Ishikawa (cell line): ENCODE data around the gene RNU5B-1.

Experiments
- CEBPB ChIP-seq: IDR thresholded peaks from 2 replicates; pipeline ENCODE4 v1.6.1; 2012
- CREB1 ChIP-seq: IDR thresholded peaks from 2 replicates; pipeline ENCODE4 v1.6.1; 2012; ENCODE audit warnings: low read depth
- EGR1 ChIP-seq: IDR thresholded peaks from 2 replicates; pipeline ENCODE4 v1.6.1; 2012
- EP300 ChIP-seq: IDR thresholded peaks from 2 replicates; pipeline ENCODE4 v1.6.1; 2012; ENCODE audit warnings: borderline replicate concordance
- FOXM1 ChIP-seq: IDR thresholded peaks from 2 replicates; pipeline ENCODE4 v1.6.1; 2012; ENCODE audit warnings: low read depth, borderline replicate concordance
- NFIC ChIP-seq: IDR thresholded peaks from 2 replicates; pipeline ENCODE4 v1.6.1; 2012
- RAD21 ChIP-seq: IDR thresholded peaks from 2 replicates; pipeline ENCODE4 v1.6.1; 2012; ENCODE audit warnings: low read depth
- TAF1 ChIP-seq: IDR thresholded peaks from 2 replicates; pipeline ENCODE4 v1.6.1; 2012; ENCODE audit warnings: low read depth, mild to moderate bottlenecking
- TCF12 ChIP-seq: IDR thresholded peaks from 2 replicates; pipeline ENCODE4 v1.6.1; 2012; ENCODE audit warnings: low read depth
- TEAD4 ChIP-seq: IDR thresholded peaks from 2 replicates; pipeline ENCODE4 v1.6.1; 2012
- YY1 ChIP-seq: IDR thresholded peaks from 2 replicates; pipeline ENCODE4 v1.6.1; 2012; ENCODE audit warnings: low read depth
- ZBTB7A ChIP-seq: IDR thresholded peaks from 2 replicates; pipeline ENCODE4 v1.6.1; 2012; ENCODE audit warnings: low read depth
- TF ChIP-seq, protein P1 (sequence below): IDR thresholded peaks from 2 replicates; pipeline ENCODE4 v1.6.1; 2012
- TF ChIP-seq, protein P2 (sequence below): IDR thresholded peaks from 2 replicates; pipeline ENCODE4 v1.6.1; 2012; ENCODE audit warnings: low read depth, mild to moderate bottlenecking
- TF ChIP-seq, protein P3 (sequence below): IDR thresholded peaks from 2 replicates; pipeline ENCODE4 v1.6.1; 2012

The RNU5B-1 gene

DNA sequence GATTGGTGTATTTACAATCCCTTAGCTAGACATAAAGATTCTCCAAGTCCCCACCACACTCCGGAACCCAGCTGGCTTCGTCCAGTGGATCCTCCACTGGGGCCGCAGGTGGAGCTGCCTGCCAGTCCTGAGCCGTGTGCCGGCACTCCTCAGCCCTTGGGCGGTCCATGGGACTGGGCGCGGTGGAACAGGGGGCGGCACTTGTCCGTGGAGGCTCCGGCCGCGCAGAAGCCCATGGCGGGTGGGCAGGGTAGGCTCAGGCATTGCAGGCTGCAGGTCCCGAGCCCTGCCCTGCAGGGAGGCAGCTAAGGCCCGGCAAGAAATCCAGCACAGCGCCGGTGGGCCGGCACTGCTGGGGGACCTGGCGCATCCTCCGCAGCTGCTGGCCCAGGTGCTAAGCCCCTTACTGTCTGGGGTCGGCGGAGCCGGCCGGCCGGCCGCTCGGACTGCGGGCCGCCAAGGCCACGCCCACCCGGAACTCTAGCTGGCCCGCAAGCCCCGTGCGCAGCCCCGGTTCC, 3.5 kb upstream of the RNU5B-1 start:
- no peak for TF ChIP-seq CREB1
- no peak for TF ChIP-seq NFIC
- TF ChIP-seq, protein P1, sequence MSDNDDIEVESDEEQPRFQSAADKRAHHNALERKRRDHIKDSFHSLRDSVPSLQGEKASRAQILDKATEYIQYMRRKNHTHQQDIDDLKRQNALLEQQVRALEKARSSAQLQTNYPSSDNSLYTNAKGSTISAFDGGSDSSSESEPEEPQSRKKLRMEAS = no peak
- TF ChIP-seq, protein P2, sequence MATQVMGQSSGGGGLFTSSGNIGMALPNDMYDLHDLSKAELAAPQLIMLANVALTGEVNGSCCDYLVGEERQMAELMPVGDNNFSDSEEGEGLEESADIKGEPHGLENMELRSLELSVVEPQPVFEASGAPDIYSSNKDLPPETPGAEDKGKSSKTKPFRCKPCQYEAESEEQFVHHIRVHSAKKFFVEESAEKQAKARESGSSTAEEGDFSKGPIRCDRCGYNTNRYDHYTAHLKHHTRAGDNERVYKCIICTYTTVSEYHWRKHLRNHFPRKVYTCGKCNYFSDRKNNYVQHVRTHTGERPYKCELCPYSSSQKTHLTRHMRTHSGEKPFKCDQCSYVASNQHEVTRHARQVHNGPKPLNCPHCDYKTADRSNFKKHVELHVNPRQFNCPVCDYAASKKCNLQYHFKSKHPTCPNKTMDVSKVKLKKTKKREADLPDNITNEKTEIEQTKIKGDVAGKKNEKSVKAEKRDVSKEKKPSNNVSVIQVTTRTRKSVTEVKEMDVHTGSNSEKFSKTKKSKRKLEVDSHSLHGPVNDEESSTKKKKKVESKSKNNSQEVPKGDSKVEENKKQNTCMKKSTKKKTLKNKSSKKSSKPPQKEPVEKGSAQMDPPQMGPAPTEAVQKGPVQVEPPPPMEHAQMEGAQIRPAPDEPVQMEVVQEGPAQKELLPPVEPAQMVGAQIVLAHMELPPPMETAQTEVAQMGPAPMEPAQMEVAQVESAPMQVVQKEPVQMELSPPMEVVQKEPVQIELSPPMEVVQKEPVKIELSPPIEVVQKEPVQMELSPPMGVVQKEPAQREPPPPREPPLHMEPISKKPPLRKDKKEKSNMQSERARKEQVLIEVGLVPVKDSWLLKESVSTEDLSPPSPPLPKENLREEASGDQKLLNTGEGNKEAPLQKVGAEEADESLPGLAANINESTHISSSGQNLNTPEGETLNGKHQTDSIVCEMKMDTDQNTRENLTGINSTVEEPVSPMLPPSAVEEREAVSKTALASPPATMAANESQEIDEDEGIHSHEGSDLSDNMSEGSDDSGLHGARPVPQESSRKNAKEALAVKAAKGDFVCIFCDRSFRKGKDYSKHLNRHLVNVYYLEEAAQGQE = no peak
- TF ChIP-seq, protein P3, sequence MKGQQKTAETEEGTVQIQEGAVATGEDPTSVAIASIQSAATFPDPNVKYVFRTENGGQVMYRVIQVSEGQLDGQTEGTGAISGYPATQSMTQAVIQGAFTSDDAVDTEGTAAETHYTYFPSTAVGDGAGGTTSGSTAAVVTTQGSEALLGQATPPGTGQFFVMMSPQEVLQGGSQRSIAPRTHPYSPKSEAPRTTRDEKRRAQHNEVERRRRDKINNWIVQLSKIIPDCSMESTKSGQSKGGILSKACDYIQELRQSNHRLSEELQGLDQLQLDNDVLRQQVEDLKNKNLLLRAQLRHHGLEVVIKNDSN = no peak
- TF ChIP-seq TAF1 = no peak
- no peak for TF ChIP-seq TEAD4
- no peak for TF ChIP-seq YY1
- no peak for TF ChIP-seq EGR1
- no peak for TF ChIP-seq TCF12
- no peak for TF ChIP-seq FOXM1
- no peak for TF ChIP-seq ZBTB7A
- TF ChIP-seq CEBPB = no peak
- TF ChIP-seq EP300 = no peak
- TF ChIP-seq RAD21 = no peak

DNA sequence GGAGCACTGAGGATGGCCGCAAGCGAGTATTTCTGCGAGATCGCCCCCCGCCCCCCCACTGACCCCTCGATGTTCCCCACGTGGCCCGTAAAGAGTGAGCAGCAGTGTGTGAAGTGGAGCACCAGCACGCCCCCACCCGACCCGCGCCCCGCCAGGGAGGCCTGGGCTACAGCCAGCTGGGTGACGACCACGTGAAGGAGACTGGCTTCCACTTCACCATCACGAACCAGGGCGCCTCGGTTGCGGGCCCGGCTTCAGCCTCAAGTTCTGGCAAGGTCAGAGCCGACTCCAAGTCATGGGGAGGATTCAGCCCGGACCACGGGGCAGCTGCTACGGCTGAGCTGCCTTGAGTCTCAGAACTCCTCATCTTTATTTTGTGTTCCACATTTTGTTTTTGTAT, 2.4 kb upstream of the RNU5B-1 start:
- TF ChIP-seq NFIC (no peak), TAF1 (no peak), CREB1 (no peak), YY1 (no peak), TEAD4 (no peak), ZBTB7A (no peak), RAD21 (no peak), CEBPB (no peak)
- TF ChIP-seq, protein P1 = no peak

DNA sequence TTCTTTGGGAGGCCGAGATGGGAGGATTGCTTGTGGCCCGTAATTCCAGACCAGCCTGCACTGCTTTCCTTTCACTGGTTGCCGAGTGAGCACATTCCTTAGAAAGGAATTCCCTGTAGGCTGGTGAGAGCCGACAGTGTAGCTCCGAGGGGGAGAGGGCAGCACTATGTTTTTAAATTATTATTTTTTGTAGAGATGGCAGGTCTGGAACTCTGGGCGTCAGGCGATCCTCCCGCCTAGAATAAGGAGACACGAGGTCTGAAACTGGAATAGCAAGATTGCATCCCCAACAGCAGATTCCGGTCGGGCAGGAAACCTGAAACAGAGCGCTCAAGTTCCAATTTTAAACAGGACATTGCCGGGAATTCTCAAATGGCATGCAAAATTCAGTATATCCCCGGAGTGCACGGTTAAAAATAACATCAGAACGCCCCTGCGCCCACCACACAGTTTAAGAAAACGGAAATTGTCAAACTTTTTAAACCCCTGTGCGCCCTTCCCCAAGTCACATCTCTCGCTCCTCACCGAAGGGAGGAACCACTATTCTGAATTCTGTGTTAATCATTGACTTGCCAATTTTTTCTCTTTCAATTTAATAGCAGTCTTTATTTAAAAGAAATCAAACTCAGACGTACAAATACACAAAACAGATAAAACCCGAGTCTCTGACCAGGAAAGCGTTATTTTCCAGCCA, 643 bp upstream of the RNU5B-1 start:
- no peak for TF ChIP-seq RAD21
- TF ChIP-seq, protein P1 = peak; percentile 100
- TF ChIP-seq TEAD4 = peak; percentile 80
- TF ChIP-seq NFIC = no peak
- peak; percentile 30; the same call in 1 of the 2 replicates for TF ChIP-seq EP300
- 0 out of 2 replicates have a peak, but pooled peaks have one; percentile 2 for TF ChIP-seq CREB1
- peak; percentile 57; the same call in 1 of the 2 replicates for TF ChIP-seq YY1
- TF ChIP-seq, protein P3 = peak; percentile 55
- no peak for TF ChIP-seq CEBPB
- TF ChIP-seq ZBTB7A = no peak
- TF ChIP-seq FOXM1 = no peak
- TF ChIP-seq, protein P2 = no peak
- TF ChIP-seq TCF12 = peak; percentile 67; the same call in 1 of the 2 replicates
- TF ChIP-seq EGR1 = no peak

DNA sequence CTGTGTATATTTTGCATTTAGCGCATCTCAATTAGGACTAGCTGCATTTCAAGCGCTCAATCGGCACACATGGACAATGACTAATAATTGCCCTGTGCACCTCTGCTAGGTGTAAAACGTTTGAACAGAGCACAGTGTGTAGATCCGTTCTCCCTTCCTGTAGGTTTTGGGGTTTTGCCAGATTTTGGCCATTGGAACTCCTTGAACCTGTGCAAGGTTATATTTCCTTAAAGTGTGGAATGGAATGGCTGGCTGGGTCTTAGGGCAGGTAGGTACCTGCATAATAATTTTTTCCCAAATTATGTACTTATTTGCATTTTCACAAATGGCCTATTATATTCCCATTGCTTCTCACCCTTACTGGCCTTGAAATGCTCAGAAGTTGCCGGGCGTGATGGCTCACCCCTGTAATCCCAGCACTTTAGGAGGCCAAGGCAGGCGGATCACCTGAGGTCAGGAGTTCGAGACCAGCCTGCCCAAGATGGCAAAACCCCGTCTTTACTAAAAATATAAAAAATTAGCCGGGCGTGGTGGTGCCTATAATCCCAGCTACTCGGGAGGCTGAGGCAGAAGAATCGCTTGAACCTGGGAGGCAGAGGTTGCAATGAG, 777 bp downstream of the RNU5B-1 start:
- TF ChIP-seq, protein P2 = no peak
